HG03378 (cell line): ENCODE results near the gene PPP1R16B.
A peak's percentile ranks its signal among the peaks of the same experiment; 100 is the strongest.

ENCODE experiments used
- ATAC-seq: cut with Tn5 transposase; IDR thresholded peaks from one replicate; pipeline ENCODE4 v1.9.1; 2021; ENCODE audit warnings: mild to moderate bottlenecking, moderate library complexity; ENCODE audit not compliant: unreplicated experiment

PPP1R16B gene

DNA sequence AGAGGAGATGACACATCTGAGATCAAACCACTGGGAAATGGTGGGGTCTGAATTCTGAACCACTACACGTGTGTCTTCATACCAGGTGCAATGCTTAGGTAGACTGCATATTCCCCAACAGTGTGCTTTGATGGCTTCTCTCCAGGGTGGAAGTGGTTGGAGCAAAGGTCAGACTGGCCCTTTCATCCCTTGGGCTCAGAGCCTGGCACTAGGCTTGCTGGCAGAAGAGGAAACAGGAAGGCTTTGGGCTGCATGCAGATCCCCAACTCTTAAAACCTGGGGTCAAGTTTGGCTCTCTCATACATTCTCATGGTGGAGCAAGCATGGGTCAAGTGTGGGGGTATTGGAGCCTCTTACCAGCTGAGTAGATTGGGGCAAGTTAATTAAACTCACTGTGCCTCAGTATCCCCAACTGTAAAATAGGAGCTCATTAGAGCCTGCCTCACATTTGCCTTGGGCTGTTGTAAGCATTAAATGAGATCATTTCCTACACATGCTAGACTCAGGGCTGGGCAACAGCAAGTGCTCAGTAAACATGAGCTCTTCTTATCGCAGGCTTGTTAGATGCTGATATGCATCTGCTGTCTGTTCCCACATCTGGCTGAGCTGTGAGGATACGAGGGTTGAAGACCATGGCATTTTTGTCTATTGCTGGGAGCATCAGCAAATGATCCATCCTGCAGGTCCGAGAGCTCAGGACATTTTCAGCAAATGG, 69.1 kb downstream of the PPP1R16B start:
- peak; percentile 8 for ATAC-seq

DNA sequence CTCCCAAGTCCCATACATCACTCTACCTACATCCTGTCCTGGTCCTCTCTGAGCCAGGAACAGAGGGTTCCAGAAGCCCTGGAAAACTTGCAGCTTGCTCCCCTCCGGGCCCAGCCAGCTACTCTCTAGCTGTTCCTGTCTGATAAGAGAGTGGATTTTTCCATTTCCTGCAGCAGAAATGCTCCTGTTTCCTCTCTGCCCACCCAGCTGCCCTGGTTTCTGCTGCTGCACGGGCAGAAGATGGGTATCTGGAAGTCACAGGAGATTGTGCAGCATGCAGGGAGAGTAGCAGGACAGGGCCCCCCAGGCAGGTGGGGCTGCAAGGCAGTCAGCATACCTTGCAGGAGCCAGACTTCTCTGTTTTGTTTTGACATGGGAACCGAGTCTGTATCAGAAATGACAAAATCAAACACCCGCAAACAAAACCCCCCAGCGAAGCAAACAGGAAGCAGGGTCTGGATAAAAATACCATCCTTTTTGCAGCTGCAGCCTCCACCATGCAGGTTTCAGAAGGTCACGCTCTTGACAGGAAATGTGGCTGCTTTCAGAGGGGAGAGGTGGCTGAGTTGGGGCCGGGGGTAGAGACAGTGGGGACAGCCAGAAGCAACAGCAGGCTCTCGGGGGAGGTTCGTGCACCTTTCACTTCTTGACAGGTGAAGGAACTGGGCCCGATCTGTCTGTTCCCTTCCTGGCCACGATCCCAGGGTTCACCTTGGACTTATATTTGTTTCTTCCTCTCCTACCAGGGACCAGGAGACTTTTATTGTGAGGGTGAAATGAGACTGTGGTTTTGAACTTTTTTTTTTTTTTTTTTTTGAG, 69.9 kb downstream of the PPP1R16B start:
- ATAC-seq, result peak; percentile 52

DNA sequence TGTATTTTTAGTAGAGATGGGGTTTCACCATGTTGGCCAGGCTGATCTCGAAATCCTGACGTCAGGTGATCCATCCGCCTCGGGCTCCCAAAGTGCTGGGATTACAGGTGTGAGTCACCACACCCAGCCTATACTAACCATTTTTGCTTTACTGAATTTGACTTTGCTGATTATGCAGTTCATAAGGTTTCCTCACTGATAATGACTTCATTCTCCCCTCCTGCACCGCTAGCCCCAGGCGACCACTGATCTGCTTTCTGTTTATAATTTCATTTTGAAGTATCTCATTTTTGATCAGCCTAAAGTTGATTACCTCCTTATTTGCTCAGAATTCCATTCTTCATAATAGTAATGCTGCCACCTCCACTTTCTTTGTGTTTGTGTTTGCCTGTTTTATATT, 72.0 kb downstream of the PPP1R16B start:
- no peak for ATAC-seq

DNA sequence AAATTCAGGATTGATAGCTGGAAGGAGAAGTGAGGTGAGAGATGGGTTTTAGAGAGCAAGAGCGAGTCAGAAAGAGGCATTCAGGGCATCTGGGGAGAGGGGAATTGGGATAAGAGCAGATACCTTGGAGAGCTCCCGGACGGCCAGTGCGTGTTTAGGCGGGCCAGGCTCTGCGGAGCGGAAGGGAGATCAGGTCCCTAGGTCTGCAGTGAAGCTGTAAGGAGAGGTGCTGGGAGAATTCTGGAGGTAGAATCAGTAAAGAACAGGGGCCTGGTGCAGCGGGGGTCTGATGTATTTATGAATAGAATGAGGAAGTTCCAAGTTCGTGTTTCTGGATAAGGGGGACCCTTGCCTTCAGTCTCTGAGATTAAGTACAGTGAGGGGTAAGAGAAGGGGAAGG, 73.4 kb downstream of the PPP1R16B start:
- ATAC-seq, result no peak

DNA sequence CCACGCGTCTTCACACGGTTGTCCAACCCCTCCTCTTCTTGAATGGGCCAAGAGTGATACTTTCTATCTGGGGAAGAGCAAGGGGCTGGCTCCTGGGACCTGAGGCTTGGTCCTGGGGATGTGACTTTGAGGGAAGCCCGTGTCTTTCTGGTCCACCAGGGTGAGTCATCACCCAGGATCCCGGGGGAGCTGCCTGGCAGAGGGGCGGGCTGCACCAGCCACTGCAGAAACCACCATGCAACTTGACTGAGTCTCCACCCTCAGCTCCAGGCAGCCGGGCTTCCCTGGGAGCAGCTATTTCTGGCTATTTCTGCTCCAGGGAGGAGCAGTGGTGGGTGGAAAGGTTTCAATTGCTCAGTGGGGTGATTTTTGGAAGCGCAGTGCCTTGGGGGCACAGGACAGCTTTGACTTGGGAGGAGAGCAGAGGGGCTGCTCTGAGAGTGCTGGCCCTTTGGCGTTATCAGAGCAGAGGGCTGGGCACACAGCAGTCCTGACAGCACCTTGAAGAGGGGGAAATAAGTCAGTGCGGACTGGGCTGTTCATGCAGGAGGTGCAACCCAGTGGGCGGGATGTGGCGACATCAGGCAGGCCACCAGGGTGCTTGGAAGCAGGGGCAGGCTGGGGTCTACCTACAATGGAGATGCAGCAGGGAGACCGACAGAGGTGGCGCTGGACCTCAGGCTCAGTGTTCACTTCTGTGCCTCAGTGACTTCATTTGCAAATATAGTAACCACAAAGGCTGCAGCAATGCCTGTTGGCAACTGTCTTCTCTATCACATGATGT, 75.6 kb downstream of the PPP1R16B start:
- ATAC-seq, result no peak

DNA sequence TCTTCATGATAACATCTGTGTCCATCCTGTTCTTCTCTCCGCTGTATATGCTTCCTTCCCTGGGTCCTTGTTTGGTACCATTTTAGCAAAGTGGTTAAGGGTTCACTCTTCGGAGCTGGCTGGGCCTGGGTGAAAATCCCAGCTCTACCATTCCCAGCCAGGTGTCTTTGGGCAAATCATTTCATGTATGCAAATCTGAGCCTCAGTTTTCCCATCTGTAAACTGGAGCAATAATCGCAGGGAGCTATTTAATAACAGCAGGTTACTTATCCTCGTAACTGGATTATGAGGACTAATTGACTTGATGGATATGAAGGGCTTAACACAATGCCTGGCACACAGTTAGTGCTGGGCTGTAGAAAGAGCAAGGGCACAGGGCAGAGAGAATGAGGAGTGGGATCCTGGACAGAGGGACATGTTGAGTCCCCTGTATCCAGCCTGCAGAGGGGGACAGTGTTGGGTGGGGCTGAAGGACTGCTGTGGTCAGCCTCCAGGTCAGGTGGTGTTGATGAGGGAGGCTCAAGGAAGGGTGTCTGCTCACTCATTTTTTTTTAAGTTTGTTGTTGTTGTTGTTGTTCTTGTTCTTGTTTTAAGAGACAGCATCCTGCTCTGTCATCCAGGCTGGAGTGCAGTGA, 76.4 kb downstream of the PPP1R16B start:
- ATAC-seq, result no peak

DNA sequence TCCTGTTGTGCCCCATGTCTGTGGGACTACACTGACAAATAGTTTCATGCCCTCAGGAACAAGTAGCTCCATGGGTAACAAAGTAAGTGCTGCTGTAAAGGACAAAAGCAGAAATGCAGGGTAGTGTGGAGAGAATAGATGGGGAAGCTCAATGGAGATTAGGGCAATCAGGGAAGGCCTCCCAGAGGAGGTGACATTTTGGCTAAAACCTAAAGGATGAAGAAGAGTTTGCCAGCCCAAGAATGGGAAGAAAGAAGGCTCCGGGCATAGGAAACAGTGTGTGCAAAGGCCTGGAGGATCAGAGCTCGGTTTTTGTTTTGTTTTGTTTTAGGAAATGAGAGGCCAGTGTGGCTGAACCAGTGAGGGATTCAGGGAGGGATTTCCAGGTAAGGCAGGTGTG, 77.1 kb downstream of the PPP1R16B start:
- no peak for ATAC-seq

DNA sequence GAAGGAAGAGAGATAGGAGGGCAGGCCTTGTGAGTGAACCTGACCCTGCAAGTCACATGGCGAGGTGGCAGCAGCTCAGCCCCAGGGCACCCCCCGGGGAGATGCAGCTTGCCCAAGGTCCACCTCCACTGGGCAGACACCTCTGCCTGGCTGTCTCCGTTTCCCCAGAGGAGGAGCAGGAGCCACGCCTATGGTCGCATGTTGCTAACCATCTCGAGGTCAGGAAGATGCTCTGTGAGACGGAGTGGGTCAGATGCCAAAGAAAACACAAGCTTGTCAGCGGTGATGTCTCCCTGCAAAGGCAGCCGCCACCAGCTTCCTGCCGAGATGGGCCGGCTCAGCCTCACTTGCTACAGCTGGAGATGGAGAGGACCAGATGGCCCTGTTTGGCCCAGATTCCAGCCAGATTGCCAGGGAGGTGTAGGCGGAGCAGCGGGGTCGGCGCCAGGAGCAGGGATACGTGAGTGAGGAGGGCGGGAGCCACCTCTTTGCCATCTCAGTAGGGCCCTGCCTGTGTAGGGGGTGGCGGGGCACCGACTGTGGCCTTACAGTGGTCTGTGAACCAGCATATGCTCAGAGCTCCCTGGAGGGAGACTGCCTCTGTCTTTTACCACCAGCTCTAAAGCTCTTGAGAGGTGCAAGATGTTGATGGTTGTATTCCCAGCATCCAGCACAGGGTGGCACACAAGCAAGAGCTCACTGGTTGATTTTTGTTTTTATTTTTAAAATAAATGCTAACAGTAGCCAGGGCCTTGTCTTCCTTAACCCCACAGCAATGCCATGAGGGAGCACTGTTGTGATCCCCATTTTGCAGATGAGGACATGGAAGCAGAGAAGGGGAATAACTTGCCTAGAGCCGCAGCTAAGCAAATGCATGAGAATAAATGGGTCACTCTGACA, 77.8 kb downstream of the PPP1R16B start:
- no peak for ATAC-seq

DNA sequence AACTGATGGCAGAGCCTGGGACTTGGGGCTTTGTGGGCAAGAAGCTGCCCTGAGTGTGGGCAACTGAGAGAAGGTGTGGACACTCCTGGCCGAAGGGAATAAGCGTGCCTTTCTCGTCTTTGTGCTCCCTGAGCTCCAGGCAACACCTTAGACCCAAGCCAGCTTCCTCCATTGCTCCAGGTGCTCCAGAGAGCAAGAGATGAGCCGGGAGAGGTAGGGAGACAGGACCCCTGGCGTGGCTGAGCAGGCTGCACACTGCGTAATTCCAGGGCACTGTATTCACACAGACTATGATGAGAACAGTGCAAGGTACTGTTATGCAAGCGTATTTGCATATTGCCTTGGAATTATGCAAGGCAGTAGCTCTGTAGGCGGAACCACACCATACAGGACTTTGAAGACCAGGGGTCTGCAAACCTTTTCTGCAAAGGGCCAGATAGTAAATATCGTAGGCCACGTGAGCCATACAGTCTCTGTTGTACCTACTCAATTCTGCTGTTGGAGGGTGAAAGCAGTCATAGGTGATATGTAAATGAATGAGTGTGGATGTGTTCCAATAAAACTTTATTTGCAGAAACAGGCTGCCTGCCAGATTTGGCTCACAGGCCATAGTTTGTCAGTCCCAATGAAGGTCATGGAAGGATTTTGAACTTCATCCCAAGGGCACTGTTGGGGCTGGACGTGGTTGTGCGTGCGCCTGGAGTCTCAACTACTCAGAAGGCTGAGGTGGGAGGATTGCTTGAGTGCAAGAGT, 78.7 kb downstream of the PPP1R16B start:
- ATAC-seq, result no peak

DNA sequence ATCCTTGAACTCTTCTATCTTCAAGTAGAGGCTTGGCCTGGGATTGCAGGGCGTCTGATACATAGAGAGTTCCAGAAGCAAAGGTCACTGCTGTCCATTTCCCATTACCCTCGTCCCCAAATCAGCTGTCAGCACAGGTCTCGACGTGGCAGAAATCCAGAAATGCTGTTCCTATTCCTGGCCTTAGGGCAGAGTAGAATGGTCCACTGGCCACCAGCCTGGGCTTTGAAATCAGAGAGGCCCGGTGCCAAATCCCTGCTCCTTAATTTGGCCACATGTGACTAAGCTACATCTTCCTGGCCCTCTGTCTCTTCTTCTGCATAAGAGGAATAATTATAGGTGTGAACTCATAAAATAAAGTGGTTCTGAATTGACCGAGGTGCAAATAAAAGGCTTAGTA, 79.9 kb downstream of the PPP1R16B start:
- no peak for ATAC-seq

DNA sequence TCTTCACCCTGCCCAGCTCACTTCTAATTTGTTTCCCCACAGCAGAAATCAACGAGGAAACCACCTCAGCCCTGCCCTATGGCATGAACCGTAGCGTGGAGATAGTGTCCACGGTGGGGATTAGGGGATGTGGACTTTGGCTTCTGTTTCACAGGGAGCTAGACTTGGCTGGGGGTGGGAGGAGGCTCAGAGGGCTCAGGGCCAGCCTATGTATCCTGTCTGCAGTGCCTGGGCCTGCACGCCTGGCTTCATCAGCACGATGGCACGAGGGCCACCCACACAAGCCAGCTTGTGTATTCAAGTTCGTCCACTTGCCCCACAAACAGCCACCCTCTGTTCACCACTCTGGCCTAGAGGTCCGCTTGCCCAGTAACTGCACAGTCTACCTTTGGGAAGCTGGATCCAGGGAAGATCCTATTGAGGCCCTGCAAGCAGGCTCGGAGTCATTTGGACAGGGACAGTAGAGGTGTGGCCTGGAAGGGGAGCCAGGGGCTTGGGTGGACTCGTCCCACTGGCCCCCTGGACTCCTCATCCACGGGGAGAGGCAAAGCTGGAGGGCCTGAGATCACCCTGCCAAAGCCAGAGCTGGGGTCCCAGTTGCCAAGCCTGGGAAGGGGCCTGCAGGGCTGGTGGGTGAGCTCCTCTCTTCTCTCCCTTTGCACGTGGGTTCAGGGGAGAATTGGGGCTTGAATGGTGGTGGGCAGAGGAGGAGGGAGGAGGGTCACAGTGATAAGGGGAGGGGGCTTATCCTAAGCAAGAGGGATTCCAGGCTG, 82.7 kb downstream of the PPP1R16B start:
- ATAC-seq, result no peak

DNA sequence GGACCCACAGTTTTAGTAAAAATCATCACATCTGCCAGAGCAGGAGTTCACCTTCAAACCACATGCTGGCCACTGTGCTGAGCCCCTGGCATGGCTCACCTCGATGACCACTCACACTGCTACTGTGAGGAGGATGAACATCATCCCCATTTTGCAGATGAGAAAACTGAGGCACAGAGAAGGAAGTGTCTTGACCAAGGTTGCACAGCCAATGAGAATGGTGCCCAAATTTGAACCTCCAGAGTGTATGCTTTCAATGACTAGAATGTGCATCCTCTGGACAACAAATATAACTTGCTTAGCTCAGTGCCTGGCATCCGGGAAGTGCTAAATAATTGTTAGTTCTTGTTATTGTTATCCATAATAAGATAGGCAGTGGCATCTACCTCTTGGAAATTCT, 83.6 kb downstream of the PPP1R16B start:
- no peak for ATAC-seq

DNA sequence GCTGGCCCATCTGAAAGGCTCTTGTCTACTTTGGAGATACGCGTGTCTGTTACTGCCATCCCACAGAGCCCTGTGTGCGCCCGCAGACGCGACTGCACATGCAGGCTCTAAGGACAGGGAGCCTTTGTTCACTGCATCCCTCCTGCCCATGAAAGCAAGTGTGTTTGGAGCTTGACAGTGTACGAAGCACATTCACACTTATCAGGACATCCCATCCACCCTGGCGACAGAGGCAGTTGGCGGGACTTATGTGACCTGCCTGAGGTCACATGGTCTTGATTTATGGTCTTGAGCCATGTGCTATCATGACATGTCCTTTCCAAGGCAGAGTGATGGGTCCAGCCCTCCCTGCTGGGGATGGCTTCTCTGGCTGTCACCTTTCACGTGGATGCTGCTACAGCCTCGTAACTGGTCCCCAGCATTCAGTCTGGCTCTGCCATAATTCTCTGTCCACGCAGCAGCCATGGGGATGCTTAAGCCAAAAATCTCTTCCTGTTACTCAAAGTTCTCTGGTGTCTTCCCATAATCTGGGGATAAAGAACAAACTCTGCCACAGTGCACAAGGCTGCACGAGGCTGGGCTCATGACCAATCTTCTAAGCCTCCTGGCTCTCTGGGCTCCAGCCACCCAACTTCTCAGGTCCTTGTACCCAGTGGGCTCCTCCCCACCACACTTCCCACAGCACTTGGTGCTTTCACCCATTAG, 84.4 kb downstream of the PPP1R16B start:
- no peak for ATAC-seq

DNA sequence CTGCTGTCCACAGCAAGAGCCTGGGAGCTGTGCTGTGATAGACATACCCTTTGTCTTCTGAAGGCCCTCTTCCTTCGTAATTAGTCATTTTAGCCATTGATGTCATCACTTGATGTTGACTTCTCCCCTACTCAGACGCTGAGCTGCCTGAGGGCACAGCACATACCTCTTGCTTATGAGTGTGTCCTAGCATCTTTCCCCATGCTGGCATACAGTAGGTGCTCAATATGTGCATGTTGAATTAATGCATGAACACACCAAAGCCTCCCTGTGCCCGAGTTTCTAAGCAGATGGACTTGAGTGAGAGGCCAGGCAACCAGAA, 85.0 kb downstream of the PPP1R16B start:
- ATAC-seq, result no peak

DNA sequence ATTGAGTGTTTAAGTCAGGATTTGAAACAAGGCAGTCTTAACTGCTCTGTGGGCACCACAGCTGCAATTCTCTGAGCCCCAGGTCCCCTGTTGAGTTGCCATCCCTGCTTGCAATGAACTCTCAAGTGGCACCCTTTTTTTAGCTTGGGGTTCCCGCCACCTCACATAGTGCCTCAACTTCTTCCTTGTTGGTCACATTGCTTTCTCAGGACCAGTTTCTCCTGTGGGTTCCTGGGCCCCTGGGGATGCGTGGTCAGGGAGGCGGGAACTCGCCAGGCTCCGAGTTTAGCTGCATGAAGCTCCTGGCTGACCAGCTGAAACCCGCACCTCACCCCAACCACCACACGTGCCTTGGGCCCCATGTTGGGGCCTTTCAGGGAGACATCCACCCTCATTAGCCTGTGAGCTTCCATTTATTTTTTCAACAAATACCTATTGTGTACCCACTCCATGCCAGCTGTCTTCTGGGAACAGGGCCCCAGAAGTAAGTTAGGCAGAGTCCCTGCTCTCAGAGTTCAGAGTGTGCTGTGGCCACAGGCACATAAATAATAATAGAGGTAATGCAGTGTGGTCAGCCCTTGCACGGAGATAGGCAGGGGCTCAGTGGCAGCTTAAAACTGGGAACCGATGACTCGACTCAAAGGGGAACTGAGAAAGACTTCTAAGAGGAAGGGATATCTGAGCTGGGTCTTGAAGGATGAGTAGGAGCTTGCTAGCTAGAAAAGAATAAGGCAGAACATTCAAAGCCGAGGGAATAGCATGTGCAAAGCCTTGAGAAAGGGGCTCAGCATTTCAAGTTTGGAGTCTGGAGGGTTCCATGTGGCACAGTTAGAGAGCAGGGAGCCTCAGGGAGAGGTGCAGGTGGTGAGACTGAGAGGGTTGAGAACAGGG, 86.8 kb downstream of the PPP1R16B start:
- ATAC-seq, result peak; percentile 68

DNA sequence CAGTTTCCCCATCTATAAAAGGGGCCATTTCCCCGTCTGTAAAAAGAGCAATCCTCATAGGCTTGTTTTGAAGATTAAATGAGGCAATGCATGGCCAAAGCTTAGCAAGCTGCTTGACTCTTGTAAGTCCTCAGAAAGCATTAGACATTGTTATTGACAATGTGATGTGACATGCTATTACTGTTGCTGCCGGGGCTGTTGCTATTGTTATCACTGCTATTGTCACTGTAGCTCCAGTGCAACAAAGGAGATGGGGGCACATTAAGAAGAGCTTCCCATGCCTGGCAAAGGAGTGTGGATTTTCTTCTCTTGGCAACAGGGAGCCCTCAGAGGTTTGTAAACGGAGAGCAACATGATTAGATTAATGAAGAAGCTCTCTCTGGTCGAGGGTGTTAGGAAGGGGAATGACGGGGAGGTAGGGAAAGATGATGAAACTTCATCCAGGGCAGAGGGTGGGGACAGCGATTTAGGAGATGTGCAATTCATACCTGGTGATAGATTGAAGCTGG, 87.6 kb downstream of the PPP1R16B start:
- no peak for ATAC-seq

DNA sequence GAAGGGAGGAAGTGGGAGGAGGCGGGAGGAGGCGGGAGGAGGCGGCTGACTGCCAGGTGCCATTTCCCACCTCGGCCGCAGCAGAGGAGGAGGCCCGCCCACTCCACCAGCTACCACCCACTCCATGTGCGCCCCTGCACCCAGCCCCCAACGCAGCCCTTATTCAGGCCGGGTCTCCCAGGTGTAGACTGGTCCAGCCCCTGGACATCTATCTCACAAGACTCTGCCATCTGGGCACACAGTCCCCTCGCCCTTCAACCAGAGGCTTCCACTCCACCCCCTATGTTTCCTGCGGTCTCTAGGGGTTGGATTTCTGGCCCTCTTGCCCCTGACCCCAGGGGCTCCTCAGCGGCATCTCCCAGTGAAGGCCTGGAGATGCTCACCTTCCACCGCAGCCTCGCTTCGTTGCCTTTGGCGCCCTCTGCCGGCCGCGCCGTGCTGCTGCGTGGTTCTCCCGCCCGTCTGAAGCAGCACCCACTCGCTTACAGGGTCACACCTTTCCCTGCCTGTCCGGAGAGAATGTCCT, 88.1 kb downstream of the PPP1R16B start:
- peak; percentile 42 for ATAC-seq
